Liver (tissue), 9 donors: ENCODE data around the gene SNX3. TPM values are rescaled to one million over a fixed set of nuclear protein-coding genes. Genes with fewer than 3 reads are reported as not detected.

Experiments
- DNase-seq: peaks from one replicate; pipeline ENCODE4 v3.0.0-alpha.2; 2017; ENCODE audit warnings: low spot score
- H3K27ac ChIP-seq, 2 donors: one replicate each; pipeline ENCODE4 v1.7.0; 2013; ENCODE audit warnings: inconsistent platforms in 2 of 2, low read length in 2 of 2, control low read depth in 1 of 2, low read depth in 1 of 2, mild to moderate bottlenecking in 1 of 2
- H3K27me3 ChIP-seq, 4 donors: one replicate each; pipeline versions ENCODE4 v1.6.1 to v1.7.0; 2013; ENCODE audit warnings: low read length in 3 of 4, inconsistent platforms in 1 of 4, mild to moderate bottlenecking in 1 of 4, moderate library complexity in 1 of 4; ENCODE audit not compliant: control insufficient read depth in 4 of 4, insufficient read depth in 4 of 4
- H3K36me3 ChIP-seq, 4 donors: one replicate each; pipeline versions ENCODE4 v1.6.1 to v1.7.0; 2013; ENCODE audit warnings: low read length in 3 of 4, mild to moderate bottlenecking in 3 of 4, low read depth in 1 of 4, moderate library complexity in 1 of 4; ENCODE audit not compliant: control insufficient read depth in 4 of 4, insufficient read depth in 3 of 4
- H3K4me1 ChIP-seq, 4 donors: one replicate each; pipeline versions ENCODE4 v1.6.1 to v1.7.0; 2013; ENCODE audit warnings: low read length in 3 of 4, mild to moderate bottlenecking in 3 of 4, moderate library complexity in 1 of 4; ENCODE audit not compliant: control insufficient read depth in 4 of 4, insufficient read depth in 4 of 4
- H3K4me3 ChIP-seq, 3 donors: one replicate each; pipeline versions ENCODE4 v1.6.1 to v1.7.0; 2013; ENCODE audit warnings: low read length in 3 of 3, control low read depth in 1 of 3, low read depth in 1 of 3, mild to moderate bottlenecking in 1 of 3
- H3K9ac ChIP-seq, 2 donors: one replicate each; pipeline ENCODE4 v1.7.0; 2013; ENCODE audit warnings: low read length in 2 of 2, mild to moderate bottlenecking in 2 of 2, moderate library complexity in 2 of 2, control low read depth in 1 of 2, low read depth in 1 of 2
- H3K9me3 ChIP-seq, 4 donors: one replicate each; pipeline versions ENCODE4 v1.6.1 to v1.7.0; 2013; ENCODE audit warnings: low read length in 3 of 4; ENCODE audit not compliant: control insufficient read depth in 4 of 4
- EGR1 ChIP-seq, 2 donors: IDR thresholded peaks; 2 replicates each; pipeline ENCODE4 v1.6.1; 2016 to 2018; ENCODE audit warnings: antibody characterized with exemption in 2 of 2, low read depth in 2 of 2
- FOXA1 ChIP-seq: IDR thresholded peaks from 2 replicates; pipeline ENCODE4 v1.6.1; 2016; ENCODE audit warnings: antibody characterized with exemption
- FOXA2 ChIP-seq: IDR thresholded peaks from 2 replicates; pipeline ENCODE4 v1.6.1; 2016; ENCODE audit warnings: antibody characterized with exemption
- GABPA ChIP-seq, 2 donors: IDR thresholded peaks in 1 of 2; conservative IDR thresholded peaks in 1 of 2; 2 replicates each; pipeline ENCODE4 v1.6.1; 2016; ENCODE audit warnings: antibody characterized with exemption in 2 of 2, mild to moderate bottlenecking in 1 of 2, moderate library complexity in 1 of 2
- HNF4A ChIP-seq, 2 donors: conservative IDR thresholded peaks; 2 replicates each; pipeline ENCODE4 v1.6.1; 2016; ENCODE audit warnings: antibody characterized with exemption in 2 of 2, mild to moderate bottlenecking in 2 of 2
- HNF4G ChIP-seq: IDR thresholded peaks from 2 replicates; pipeline ENCODE4 v1.6.1; 2016; ENCODE audit warnings: antibody characterized with exemption
- JUND ChIP-seq, 2 donors: IDR thresholded peaks; 2 replicates each; pipeline ENCODE4 v1.6.1; 2016; ENCODE audit warnings: antibody characterized with exemption in 2 of 2
- NR2F2 ChIP-seq: IDR thresholded peaks from 2 replicates; pipeline ENCODE4 v1.6.1; 2016; ENCODE audit warnings: antibody characterized with exemption
- RAD21 ChIP-seq, 2 donors: IDR thresholded peaks; 2 replicates each; pipeline ENCODE4 v1.6.1; 2016; ENCODE audit warnings: antibody characterized with exemption in 2 of 2, mild to moderate bottlenecking in 2 of 2
- RXRA ChIP-seq, 2 donors: IDR thresholded peaks; 2 replicates each; pipeline ENCODE4 v1.6.1; 2017 to 2018; ENCODE audit warnings: antibody characterized with exemption in 2 of 2, mild to moderate bottlenecking in 1 of 2
- SP1 ChIP-seq: IDR thresholded peaks from 2 replicates; pipeline ENCODE4 v1.6.1; 2018; ENCODE audit warnings: antibody characterized with exemption, mild to moderate bottlenecking
- TAF1 ChIP-seq: conservative IDR thresholded peaks from 2 replicates; pipeline ENCODE4 v1.6.1; 2016; ENCODE audit warnings: antibody characterized with exemption, mild to moderate bottlenecking
- YY1 ChIP-seq: IDR thresholded peaks from 2 replicates; pipeline ENCODE4 v1.6.1; 2016; ENCODE audit warnings: antibody characterized with exemption, mild to moderate bottlenecking
- WGBS: extraction: QIAGEN DNeasy Blood & Tissue Kit; methylation state at CpG from one replicate; pipeline ENCODE4 v1.1.7; 2013; 5-methylcytosine and 5-hydroxymethylcytosine counted together
- polyA plus RNA-seq, 2 donors: library from polyadenylated mRNA; stranded (reverse) in 1 of 2; unstranded in 1 of 2; fragments of 200-250 nt in 1 of 2; fragments of >200 nt in 1 of 2; fragmentation: Nextera tagmentation in 1 of 2; extraction: Ambion mirVana in 1 of 2; gene quantifications; one replicate each; pipeline versions ENCODE4 v1.2.1 to v1.2.3, GENCODE V29; 2013 to 2015
- total RNA-seq, 2 donors: library from RNA; depleted of rRNA; stranded (reverse); fragments of >200 nt; gene quantifications; one replicate each; pipeline ENCODE4 v1.2.3, GENCODE V29; 2014
- TF ChIP-seq, protein P1 (sequence below): fragments of 150-350 bp; IDR thresholded peaks from 2 replicates; pipeline ENCODE4 v1.5.1; 2017; ENCODE audit warnings: improper control_type of control experiment, low read depth, low read length; ENCODE audit not compliant: missing input control
- TF ChIP-seq, protein P2 (sequence below): IDR thresholded peaks from 2 replicates; pipeline ENCODE4 v1.6.1; 2016; ENCODE audit warnings: antibody characterized with exemption
- TF ChIP-seq, protein P3 (sequence below): IDR thresholded peaks from 2 replicates; pipeline ENCODE4 v1.6.1; 2016; ENCODE audit warnings: antibody characterized with exemption, mild to moderate bottlenecking
- TF ChIP-seq, protein P4 (sequence below): IDR thresholded peaks from 2 replicates; pipeline ENCODE4 v1.6.1; 2016; ENCODE audit warnings: antibody characterized with exemption
- TF ChIP-seq, protein P5 (sequence below): IDR thresholded peaks from 2 replicates; pipeline ENCODE4 v1.6.1; 2016; ENCODE audit warnings: antibody characterized with exemption
- donor health status: healthy.
- donor health status: healthy.
- donor health status: healthy.
- donor health status: healthy.
- donor health status: healthy.

SNX3 gene
- total and polyA plus RNA-seq, 4 donors, result 67.9 to 161 (median 111) TPM

DNA sequence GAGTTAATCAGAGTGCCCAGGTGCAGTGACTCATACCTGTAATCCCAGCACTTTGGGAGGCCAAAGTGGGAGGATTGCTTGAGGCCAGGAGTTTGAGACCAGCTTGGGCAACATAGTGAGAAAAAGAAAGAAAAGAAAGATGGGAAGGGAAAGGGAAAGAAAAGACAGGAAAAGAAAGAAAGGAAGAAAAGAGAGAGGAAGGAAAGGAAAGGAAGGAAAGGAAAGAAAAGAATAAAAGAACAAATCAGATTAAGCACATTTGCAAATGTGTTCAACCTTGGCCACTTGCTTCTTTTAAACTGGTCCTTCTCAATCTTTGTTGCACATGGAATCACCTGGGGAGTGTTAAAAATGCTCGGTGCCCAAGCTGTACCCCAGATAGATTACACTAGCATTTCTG is 67.0 kb downstream of the SNX3 start:
- no peaks in the 10 kb centered on the region for H3K9me3 ChIP-seq
- H3K36me3 ChIP-seq, result no peaks in the 10 kb centered on the region
- no peak for DNase-seq
- no peaks in the 10 kb centered on the region for H3K27me3 ChIP-seq
- H3K4me1 ChIP-seq, result peaks cover 0 to 2% (median 0%) of the 10 kb centered on the region in 4 donors
- no peak overlapping the region for H3K9ac ChIP-seq
- 88% methylated on average over 1 of the region's 1 CpG for WGBS
- no peak overlapping the region for H3K4me3 ChIP-seq
- H3K27ac ChIP-seq, result no peak overlapping the region
- no peak for TF ChIP-seq RAD21 (IDR thresholded peaks at IDR 0.05)
- TF ChIP-seq, protein P1, sequence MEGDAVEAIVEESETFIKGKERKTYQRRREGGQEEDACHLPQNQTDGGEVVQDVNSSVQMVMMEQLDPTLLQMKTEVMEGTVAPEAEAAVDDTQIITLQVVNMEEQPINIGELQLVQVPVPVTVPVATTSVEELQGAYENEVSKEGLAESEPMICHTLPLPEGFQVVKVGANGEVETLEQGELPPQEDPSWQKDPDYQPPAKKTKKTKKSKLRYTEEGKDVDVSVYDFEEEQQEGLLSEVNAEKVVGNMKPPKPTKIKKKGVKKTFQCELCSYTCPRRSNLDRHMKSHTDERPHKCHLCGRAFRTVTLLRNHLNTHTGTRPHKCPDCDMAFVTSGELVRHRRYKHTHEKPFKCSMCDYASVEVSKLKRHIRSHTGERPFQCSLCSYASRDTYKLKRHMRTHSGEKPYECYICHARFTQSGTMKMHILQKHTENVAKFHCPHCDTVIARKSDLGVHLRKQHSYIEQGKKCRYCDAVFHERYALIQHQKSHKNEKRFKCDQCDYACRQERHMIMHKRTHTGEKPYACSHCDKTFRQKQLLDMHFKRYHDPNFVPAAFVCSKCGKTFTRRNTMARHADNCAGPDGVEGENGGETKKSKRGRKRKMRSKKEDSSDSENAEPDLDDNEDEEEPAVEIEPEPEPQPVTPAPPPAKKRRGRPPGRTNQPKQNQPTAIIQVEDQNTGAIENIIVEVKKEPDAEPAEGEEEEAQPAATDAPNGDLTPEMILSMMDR, result no peak

DNA sequence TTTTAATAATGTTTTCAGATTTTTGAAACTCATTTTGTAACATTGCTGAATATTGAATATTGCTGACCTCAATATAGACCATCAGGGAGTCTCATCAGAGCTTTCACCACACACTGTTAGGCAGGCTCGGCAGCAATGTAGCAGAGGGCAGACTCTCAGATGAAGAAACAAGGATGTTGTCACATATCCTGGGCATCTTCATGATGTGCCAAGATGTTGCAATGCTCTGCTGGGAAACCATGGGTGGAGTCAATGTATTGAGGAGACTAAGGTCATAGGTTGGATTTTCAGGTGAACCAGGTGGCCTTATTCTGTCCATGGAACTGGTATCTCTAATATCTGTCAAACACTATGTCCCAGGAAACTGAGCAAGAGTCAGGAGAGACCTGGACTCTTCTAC is 67.7 kb downstream of the SNX3 start:
- Histone ChIP-seq H3K9ac (no peak overlapping the region), H3K9me3 (no peaks in the 10 kb centered on the region), H3K27ac (no peak overlapping the region), H3K4me3 (no peak overlapping the region), H3K4me1 (peaks cover 0 to 2% (median 0%) of the 10 kb centered on the region in 4 donors), H3K36me3 (no peaks in the 10 kb centered on the region), H3K27me3 (no peaks in the 10 kb centered on the region)
- DNase-seq, result no peak
- WGBS, result 36% methylated on average over 1 of the region's 1 CpG
- TF ChIP-seq RXRA (IDR thresholded peaks at IDR 0.05) (peak; percentile 50 to 82), TAF1 (no peak), GABPA (IDR thresholded peaks at IDR 0.05 in 1 of 2, conservative IDR thresholded peaks at IDR 0.05 in 1 of 2) (peak in 1 of 2 donors; percentile 45), NR2F2 (peak; percentile 41), JUND (IDR thresholded peaks at IDR 0.05) (peak in 1 of 2 donors; percentile 71), HNF4A (conservative IDR thresholded peaks at IDR 0.05) (peak; percentile 73 to 81), RAD21 (IDR thresholded peaks at IDR 0.05) (peak; percentile 17 to 35), SP1 (peak; percentile 24), FOXA2 (no peak), HNF4G (peak; percentile 49), EGR1 (IDR thresholded peaks at IDR 0.05; ENCODE audit: low read depth in 2 of 2) (no peak), FOXA1 (no peak), YY1 (no peak)
- TF ChIP-seq, protein P2, sequence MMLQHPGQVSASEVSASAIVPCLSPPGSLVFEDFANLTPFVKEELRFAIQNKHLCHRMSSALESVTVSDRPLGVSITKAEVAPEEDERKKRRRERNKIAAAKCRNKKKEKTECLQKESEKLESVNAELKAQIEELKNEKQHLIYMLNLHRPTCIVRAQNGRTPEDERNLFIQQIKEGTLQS, result no peak
- TF ChIP-seq, protein P3, sequence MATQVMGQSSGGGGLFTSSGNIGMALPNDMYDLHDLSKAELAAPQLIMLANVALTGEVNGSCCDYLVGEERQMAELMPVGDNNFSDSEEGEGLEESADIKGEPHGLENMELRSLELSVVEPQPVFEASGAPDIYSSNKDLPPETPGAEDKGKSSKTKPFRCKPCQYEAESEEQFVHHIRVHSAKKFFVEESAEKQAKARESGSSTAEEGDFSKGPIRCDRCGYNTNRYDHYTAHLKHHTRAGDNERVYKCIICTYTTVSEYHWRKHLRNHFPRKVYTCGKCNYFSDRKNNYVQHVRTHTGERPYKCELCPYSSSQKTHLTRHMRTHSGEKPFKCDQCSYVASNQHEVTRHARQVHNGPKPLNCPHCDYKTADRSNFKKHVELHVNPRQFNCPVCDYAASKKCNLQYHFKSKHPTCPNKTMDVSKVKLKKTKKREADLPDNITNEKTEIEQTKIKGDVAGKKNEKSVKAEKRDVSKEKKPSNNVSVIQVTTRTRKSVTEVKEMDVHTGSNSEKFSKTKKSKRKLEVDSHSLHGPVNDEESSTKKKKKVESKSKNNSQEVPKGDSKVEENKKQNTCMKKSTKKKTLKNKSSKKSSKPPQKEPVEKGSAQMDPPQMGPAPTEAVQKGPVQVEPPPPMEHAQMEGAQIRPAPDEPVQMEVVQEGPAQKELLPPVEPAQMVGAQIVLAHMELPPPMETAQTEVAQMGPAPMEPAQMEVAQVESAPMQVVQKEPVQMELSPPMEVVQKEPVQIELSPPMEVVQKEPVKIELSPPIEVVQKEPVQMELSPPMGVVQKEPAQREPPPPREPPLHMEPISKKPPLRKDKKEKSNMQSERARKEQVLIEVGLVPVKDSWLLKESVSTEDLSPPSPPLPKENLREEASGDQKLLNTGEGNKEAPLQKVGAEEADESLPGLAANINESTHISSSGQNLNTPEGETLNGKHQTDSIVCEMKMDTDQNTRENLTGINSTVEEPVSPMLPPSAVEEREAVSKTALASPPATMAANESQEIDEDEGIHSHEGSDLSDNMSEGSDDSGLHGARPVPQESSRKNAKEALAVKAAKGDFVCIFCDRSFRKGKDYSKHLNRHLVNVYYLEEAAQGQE, result no peak
- TF ChIP-seq, protein P1, result no peak
- TF ChIP-seq, protein P4, sequence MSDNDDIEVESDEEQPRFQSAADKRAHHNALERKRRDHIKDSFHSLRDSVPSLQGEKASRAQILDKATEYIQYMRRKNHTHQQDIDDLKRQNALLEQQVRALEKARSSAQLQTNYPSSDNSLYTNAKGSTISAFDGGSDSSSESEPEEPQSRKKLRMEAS, result peak; percentile 48
- TF ChIP-seq, protein P5, sequence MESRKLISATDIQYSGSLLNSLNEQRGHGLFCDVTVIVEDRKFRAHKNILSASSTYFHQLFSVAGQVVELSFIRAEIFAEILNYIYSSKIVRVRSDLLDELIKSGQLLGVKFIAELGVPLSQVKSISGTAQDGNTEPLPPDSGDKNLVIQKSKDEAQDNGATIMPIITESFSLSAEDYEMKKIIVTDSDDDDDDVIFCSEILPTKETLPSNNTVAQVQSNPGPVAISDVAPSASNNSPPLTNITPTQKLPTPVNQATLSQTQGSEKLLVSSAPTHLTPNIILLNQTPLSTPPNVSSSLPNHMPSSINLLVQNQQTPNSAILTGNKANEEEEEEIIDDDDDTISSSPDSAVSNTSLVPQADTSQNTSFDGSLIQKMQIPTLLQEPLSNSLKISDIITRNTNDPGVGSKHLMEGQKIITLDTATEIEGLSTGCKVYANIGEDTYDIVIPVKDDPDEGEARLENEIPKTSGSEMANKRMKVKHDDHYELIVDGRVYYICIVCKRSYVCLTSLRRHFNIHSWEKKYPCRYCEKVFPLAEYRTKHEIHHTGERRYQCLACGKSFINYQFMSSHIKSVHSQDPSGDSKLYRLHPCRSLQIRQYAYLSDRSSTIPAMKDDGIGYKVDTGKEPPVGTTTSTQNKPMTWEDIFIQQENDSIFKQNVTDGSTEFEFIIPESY, result peak; percentile 42
